Measurements from ENCODE around the gene TNNI2.

Gene TNNI2

GRCh38 chr11:1887451-1888346 is 48.9 kb downstream of the TNNI2 start:
- Histone ChIP-seq H3K27ac (no peak overlapping the region), H3K4me1 (no peaks in the 10 kb centered on the region)
- TF ChIP-seq, protein P1, sequence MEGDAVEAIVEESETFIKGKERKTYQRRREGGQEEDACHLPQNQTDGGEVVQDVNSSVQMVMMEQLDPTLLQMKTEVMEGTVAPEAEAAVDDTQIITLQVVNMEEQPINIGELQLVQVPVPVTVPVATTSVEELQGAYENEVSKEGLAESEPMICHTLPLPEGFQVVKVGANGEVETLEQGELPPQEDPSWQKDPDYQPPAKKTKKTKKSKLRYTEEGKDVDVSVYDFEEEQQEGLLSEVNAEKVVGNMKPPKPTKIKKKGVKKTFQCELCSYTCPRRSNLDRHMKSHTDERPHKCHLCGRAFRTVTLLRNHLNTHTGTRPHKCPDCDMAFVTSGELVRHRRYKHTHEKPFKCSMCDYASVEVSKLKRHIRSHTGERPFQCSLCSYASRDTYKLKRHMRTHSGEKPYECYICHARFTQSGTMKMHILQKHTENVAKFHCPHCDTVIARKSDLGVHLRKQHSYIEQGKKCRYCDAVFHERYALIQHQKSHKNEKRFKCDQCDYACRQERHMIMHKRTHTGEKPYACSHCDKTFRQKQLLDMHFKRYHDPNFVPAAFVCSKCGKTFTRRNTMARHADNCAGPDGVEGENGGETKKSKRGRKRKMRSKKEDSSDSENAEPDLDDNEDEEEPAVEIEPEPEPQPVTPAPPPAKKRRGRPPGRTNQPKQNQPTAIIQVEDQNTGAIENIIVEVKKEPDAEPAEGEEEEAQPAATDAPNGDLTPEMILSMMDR (IDR thresholded peaks at IDR 0.05): no peak

GRCh38 chr11:1888347-1888753 is 49.6 kb downstream of the TNNI2 start:
- no peak overlapping the region for H3K4me2 ChIP-seq (ENCODE audit: low read length)
- no peak overlapping the region for H2AFZ ChIP-seq
- no peaks in the 10 kb centered on the region for H3K36me3 ChIP-seq (ENCODE audit: control insufficient read depth, insufficient read depth, low read length)
- no peaks in the 10 kb centered on the region for H3K9me3 ChIP-seq (ENCODE audit: control insufficient read depth, low read length)
- H3K27me3 ChIP-seq (ENCODE audit: control insufficient read depth, insufficient read depth, low read length): no peaks in the 10 kb centered on the region
- TF ChIP-seq, protein P1 (IDR thresholded peaks at IDR 0.05): no peak
- H3K27ac ChIP-seq: no peak overlapping the region
- no peaks in the 10 kb centered on the region for H3K79me2 ChIP-seq
- H3K4me1 ChIP-seq: no peaks in the 10 kb centered on the region
- H3K9ac ChIP-seq: no peak overlapping the region
- no peak overlapping the region for H3K4me3 ChIP-seq (ENCODE audit: low read depth, low read length)

More at GRCh38 chr11:1887451-1888346, 48.9 kb downstream of the TNNI2 start:
- no peak overlapping the region for H3K4me3 ChIP-seq (ENCODE audit: low read depth, low read length)
- no peak overlapping the region for H3K9ac ChIP-seq
- no peaks in the 10 kb centered on the region for H3K36me3 ChIP-seq (ENCODE audit: control insufficient read depth, insufficient read depth, low read length)
- no peak overlapping the region for H3K4me2 ChIP-seq (ENCODE audit: low read length)
- H3K27me3 ChIP-seq (ENCODE audit: control insufficient read depth, insufficient read depth, low read length): no peaks in the 10 kb centered on the region
- H3K9me3 ChIP-seq (ENCODE audit: control insufficient read depth, low read length): no peaks in the 10 kb centered on the region
- no peaks in the 10 kb centered on the region for H3K79me2 ChIP-seq
- H2AFZ ChIP-seq: no peak overlapping the region

DNA sequence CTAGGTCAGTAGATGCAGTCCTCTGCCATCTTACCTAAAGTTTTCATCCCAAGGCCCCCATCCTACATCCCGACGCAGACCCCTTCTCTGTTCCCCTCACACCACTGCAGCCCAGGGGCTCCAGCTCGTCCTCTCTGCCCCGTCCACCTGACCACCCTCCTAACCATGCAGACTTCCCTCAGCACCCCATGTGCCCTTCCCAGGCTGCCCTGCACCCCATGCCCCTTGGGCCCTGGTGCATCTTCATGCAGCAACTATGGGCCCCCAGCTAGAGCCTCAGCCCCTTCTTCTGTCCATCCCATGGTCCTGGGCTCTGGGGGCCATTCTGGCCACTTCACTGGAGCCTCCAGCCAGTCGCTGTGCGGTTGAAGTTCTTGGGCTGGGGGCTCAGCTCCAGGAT is 50.0 kb downstream of the TNNI2 start:
- no peak overlapping the region for H3K9ac ChIP-seq
- H3K27me3 ChIP-seq (ENCODE audit: control insufficient read depth, insufficient read depth, low read length): no peaks in the 10 kb centered on the region
- no peak overlapping the region for H3K4me3 ChIP-seq (ENCODE audit: low read depth, low read length)
- H3K27ac ChIP-seq: no peak overlapping the region
- no peak overlapping the region for H2AFZ ChIP-seq
- H3K9me3 ChIP-seq (ENCODE audit: control insufficient read depth, low read length): no peaks in the 10 kb centered on the region
- no peaks in the 10 kb centered on the region for H3K79me2 ChIP-seq
- H3K4me1 ChIP-seq: no peaks in the 10 kb centered on the region
- no peaks in the 10 kb centered on the region for H3K36me3 ChIP-seq (ENCODE audit: control insufficient read depth, insufficient read depth, low read length)
- TF ChIP-seq, protein P1 (IDR thresholded peaks at IDR 0.05): no peak
- no peak overlapping the region for H3K4me2 ChIP-seq (ENCODE audit: low read length)

GRCh38 chr11:1889224-1889930 is 50.6 kb downstream of the TNNI2 start:
- TF ChIP-seq, protein P1 (IDR thresholded peaks at IDR 0.05): no peak
- Histone ChIP-seq H3K9ac (no peak overlapping the region), H3K4me3 (ENCODE audit: low read depth, low read length) (no peak overlapping the region), H3K4me1 (no peaks in the 10 kb centered on the region), H3K9me3 (ENCODE audit: control insufficient read depth, low read length) (no peaks in the 10 kb centered on the region), H3K27me3 (ENCODE audit: control insufficient read depth, insufficient read depth, low read length) (no peaks in the 10 kb centered on the region), H3K36me3 (ENCODE audit: control insufficient read depth, insufficient read depth, low read length) (no peaks in the 10 kb centered on the region), H3K79me2 (no peaks in the 10 kb centered on the region), H2AFZ (no peak overlapping the region), H3K4me2 (ENCODE audit: low read length) (no peak overlapping the region), H3K27ac (no peak overlapping the region)
